ENCODE data around the gene SLC7A14.

SLC7A14 gene

DNA sequence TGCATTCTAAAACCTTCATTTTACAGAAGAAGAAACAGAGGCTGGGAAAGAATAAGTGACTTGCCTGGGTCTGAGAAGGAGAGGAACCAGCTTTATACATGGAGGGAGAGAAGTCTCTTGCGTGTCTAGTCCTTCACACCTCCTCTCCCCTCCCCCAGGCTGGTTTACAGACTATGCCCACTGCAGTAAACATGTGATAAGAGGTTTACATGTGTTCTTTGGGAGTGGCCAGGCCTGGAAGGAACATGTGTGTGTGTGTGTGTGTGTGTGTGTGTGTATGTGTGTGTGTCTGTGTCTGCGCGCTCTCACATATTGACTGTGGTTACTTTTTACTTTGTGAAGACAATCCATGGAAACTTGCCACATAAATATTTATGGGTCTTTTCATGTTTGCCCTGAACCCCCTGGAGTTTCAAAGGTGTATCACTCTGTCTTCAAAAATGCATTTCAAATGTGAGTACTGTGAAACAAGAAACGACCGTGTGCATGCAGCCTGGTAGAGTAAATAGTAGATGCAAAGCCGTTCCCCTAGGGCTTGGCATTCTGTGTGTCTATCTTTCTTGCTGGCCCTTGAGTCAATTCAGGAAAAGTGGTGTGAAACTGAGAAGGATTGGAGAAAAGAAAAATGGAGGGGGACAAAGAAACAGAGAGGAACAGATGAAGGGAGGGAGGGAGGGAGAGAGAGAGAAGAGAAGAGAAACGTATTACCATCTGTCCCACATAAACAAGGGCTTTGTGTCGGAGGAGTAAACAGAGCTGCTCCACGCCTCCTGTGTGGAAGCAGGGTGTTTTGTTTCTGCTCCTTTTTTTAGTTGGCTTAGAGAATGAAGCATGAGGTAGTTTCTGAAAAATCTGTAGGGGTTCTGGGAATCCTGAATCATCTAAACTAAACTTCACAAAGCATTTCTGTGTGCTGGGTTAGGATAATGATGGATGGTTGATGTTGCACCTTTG lies 115.5 kb downstream of the SLC7A14 start:
- DNase-seq (ENCODE audit: low spot score), result no peak

DNA sequence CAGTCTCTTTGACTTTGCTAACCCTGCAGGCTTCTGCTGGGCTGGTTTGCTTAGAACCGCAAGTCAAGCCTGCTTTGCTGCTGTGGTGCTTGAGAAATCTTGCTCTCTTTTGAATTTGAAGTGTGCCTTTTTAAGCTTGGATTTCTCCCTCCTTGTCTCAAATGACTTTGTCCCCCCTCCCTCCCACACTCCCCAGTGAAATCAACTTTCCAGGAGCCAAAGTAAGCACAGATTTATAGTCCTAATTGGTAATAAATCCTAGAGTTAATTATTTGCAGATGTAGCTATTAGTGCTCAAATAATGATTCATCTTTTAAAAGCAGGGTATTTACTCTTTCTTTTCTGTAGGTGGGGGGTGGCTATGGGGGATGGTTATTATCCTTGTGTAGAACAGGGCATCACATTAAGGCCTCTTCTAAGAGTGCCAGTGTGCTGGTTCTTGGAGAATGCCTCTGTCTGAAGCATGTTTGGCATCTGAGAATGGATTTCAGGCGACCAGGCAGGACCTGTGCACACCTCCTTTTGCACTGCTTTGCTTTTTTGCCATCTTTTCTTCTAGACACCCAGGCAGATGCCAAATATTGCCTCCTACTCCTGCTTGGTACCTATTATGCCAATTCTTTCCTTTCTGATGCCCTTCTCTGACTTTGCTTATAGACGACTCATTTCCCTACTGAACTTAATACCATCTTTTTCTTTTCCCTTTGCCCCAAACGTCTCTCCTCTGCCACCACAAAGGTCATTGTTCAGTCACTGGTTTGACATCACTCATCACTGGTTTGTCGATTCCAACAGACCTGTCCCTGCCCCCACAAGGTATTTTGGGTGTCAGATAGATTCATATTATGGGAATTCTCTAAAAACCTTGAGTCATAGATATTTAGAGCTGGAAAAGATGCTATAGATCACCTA lies 116.5 kb downstream of the SLC7A14 start:
- DNase-seq (ENCODE audit: low spot score), result peak; percentile 51

DNA sequence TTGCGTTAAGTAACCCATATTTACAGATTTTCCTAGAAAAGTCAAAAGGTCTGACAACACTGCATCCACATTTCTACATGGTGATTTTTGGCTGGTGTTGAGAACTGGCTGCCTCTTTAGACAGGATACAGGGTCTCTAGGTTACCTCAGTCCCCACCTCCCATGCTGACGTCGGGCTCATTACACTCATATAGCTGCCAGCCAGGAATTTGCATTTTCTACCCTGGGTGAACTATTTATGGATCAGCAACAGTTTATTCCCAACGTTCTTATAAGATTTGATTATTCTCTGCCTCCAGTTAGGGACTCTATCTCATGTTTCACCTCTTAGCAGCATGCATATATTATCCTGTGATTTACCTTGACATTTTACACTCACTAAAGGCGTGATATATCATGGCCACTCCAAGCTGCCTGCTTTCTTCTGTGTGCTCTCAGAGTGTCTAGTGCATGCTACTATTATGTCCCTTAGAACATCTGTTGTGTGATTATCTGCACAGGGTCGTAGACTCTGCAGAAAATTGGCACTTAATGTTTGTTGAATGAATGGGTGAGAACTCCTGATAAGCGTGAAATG lies 118.2 kb downstream of the SLC7A14 start:
- no peak for DNase-seq (ENCODE audit: low spot score)

DNA sequence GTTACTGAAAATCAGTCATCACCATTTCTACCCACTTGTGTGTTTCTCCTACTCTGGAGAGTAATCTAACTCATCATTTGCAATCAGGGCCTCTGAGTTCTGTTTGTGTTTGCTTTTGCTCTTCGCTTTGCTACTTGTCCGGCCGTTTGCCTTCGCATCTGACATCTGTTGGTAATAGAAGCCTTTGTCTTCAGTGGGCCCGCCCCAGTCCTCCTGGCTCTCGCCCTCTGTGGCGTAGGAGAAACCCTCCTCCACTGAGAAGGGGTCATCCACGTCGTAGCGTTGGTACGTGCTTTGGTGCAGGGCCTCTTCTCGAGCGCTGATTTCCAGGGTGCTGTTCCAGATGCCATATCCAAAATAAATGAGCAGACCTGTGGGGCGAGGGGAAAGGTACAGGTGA lies 118.9 kb downstream of the SLC7A14 start:
- DNase-seq (ENCODE audit: low spot score), result no peak

DNA sequence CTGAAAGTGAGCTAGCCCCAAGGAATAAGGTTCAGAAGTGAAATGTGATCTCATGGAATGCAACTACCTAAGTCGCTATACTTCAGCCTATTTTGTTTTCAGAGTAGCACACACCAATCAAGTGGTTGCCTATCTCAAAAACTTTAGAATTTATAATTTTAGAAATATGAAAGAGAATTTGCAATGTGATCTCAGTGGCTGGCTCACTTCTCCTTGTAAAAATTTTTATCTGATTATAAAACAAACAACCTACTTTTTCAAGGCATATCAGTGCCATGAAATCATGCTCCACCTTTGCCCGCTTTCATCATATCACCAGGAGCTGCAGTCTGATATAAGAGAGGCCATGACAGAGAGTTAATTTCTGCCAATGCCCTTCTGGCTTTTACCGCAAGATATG lies 119.9 kb downstream of the SLC7A14 start:
- DNase-seq (ENCODE audit: low spot score), result no peak

DNA sequence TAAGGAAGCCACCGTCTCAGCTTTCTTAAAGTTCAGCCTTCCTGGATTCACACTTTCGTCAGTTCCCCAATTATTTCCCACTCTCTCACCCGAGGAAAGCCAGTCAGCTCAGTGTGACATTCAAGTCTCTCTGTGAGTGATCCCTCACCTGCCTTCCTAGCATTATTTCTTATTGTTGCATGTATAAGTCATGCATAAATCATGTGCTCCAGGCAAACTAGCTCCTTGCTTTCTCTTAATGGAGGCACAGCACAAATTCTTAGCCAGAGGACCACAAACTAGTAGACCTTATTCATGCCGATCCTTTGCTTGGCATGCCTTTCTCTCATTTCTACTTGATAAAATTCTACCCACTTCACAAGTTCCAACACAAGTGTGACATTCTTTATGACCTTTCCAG lies 122.9 kb downstream of the SLC7A14 start:
- no peak for DNase-seq (ENCODE audit: low spot score)

DNA sequence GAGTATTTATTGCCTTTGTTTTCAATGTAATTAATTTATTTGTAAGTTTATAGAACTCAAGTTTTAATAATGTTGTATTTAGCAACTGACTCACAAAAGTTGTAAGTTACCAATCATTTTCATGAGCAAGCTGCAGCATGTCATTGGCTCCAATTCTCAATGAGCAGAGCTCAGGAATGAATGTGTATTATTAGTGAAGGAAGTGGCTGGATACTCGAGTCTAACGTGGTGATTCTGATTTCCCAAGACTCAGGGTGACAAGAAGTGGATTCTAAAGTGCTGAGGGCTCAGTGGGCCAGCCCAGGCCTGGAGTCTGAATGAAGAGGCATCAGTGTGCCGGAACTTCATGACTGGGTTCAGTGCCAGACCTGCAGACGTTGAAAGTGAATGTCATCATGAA lies 127.6 kb downstream of the SLC7A14 start:
- DNase-seq (ENCODE audit: low spot score), result no peak

DNA sequence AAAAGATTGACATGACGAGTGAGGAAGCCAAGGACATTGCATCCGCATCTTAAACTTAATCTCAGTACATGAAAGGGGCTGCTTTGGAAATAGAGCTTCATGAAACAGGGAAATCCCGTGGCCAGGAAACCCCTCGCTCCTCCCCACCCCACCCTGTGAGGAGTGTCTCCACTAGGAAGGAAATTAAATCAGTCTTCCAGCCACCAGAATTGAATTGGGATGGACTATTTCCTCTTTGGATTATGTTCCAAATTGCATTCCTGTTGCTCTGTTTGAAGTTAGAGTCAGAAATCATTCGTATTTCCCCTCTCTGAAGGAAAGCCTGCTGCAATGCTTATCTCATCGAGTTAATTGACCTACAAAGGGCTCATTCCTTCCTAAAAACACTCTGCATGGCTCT lies 131.4 kb downstream of the SLC7A14 start:
- no peak for DNase-seq (ENCODE audit: low spot score)

DNA sequence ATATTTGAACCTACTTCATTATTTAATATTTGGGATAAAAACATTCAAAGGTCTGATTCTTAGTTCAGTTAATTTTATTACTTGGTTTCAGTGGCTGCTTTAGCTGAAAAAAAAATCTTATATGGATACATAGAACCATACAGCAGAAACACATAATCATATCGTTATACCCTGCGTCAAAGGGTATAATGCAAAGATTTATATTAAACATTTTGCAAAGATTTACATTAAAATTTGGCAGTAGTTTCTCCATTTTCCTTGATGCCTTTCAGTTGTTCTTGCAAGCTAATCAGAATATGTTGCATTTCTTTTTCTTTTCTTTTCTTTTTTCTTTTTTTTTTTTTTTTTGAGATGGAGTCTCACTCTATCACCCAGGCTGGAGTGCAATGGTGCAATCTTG lies 135.8 kb downstream of the SLC7A14 start:
- no peak for DNase-seq (ENCODE audit: low spot score)

DNA sequence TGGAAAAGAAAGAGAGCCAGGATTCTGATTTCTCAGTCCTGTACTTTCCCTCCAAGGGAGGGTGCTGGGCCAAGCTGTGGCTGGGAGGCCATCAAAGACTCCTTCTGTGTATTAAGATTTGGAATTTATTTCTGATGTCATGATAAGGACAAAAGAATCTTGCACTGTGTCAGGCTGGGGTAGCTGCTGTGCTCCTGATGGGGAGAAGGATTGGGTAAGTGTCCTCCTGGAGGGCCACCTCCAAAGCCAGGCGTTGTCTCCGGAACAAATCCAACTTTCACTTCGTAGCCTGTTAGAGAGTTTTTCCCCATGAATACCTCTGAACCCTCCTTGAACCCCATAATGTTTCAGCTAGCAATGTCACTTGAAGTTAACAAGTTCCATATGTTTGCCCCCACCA lies 137.3 kb downstream of the SLC7A14 start:
- no peak for DNase-seq (ENCODE audit: low spot score)

DNA sequence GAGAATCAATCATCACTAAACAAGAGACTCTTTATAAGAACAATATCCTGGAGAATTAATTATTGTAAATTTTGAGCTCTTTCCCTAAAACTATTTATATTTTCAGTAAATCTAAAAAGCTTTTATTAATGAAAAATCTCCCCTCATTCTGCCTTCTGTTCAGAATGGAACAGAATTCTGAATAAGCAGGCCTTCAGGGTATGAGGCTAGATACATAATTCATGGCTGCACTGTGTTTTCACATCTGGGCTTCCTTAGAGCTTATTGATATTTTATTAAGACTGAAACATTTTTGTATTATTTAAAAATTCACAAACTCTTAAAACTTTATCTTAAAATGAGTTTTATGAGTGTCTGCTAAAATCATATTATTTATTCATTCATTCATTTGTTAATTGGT lies 142.4 kb downstream of the SLC7A14 start:
- DNase-seq (ENCODE audit: low spot score), result no peak

DNA sequence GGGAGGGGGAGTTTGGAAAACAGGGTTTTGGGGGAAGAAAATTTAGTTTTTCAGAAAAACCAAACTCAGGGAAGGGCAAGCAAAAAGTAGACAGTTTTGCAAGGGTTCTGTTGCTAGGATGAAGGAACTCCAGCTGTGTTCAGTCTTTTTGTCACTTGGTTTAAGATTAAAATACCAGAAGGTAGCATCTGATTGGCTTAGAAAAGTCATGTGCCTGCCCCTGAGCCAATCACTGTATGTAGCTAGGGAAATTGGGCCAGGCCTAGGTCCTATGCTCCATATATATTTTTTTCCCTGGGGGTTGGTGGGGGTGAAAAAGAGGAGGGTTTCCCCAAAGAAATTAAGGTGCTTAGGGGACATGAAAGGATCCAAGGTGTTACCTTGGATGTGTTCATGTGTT lies 142.9 kb downstream of the SLC7A14 start:
- DNase-seq (ENCODE audit: low spot score), result no peak

DNA sequence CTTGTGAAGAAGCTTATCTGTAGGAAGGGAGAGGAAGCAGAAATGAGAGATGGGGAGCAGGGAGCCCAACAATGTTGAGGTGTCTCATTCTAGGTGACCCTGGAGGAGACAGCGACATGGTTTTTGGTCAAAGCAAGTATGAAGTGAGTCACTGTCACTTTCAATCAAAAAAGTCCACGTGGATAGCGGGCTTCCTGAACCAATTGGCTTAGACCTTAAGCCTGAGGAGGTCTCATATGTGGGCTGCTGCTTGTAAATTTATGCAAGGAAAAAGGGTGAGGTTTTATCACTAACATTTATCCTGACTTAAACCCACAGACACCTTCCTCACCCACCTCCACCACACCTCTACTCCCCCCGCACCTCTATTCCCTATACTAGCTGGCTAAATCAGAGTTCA lies 144.5 kb downstream of the SLC7A14 start:
- DNase-seq (ENCODE audit: low spot score), result no peak

DNA sequence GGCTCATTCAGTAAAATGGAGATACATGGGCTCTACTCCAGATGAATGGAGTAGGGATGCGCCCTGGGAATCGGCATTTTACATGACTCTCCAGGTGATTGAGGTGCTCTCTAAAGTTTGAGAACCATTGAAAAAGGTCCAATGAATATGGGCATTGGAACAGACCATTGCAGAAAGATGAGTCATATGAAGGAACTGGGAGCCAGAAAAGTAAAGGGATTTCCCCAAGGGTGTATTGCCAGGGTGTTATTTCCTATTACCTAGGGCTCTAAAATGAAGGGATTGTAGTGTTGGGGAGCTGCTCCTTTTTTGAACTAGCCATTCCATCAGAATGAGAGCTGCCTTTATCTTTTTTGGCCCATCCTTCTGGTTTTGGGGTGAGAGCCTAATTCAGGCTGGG lies 145.5 kb downstream of the SLC7A14 start:
- peak; percentile 74 for DNase-seq (ENCODE audit: low spot score)

DNA sequence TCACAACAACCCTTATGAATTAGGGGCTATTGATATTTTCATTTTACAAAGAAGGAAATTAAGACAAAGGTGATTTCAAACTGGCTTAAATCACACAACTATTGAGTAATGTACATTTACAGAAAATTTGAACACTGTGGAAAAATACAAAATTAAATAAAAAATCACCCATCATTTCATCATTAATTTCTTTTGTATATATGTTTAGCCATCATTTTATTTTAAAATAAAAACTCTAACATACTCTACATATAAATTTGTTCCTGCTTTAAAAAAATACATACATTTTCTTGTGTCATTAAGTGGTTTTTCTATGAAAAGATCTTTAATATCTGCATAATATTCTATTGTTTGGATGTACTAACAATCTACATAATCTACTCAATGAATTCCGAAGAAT lies 147.0 kb downstream of the SLC7A14 start:
- DNase-seq (ENCODE audit: low spot score), result no peak

DNA sequence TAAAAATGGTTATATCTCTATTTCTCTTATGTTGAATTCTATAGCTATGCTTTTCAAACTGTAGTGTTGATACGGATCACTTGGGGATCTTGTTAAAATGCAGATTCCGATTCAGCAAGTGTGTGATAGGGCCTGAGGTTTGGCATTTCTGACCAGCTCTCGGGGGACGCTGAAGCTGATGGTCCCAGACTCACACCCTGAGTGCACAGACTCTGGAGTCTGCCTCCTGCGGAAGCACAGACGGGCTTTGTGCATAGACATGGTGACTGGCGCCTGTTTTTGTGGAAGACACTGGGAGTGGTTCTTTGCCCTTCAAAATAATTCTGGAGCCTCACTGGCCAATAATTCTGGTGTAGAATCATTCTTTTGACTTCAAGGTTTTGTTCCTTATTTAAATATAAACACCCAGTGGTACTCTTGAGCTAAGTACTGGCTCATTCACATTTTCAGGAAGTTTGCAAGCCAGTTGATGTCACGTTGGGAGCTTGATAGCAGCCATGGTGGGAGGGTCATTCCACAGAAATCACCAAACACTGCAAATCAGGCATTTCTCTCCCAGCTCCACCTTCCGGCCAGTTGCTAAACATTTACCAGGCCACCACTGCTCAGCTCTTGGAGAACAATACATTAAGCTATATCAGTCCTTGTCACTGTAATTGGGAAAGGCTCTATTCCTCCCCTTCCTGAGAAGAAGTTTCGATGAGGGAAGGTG lies 148.0 kb downstream of the SLC7A14 start:
- peak; percentile 20 for DNase-seq (ENCODE audit: low spot score)

DNA sequence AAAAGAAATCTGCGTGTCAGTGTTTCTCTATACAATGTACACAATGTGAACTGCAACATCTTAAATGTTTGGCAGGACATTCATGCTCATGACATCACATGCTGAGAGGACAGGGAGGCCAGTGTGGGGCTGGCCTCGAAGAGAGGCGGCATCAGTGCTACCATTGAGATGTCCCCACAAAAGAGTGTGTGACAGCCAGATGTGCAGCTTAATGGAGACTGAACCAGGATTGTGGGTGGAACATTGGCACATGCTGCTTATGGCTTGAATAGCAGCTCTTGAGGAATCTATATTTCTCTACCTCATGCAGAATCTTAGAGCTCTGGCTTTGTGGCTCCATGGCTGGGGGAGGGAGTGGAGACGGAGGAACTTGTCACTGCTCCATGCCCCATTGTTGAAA lies 148.7 kb downstream of the SLC7A14 start:
- no peak for DNase-seq (ENCODE audit: low spot score)

DNA sequence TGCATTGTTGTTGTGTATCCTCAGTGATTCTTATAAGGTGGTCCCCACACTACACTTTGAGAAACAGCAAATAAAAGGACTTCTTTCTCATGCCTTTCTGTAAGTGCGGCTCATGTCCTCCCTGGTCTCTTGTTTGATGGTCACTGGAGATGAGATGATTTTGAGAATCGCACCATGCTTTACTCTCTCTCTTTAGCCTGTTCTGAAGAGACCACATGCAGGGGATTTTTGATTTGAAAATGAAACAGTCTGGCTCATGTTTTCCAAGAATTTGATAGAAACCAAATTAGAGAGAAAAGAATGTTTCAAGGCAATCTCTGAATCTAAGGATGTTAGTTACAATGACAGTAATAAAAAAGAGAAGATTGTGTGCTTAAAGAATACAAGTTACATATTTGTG lies 149.2 kb downstream of the SLC7A14 start:
- no peak for DNase-seq (ENCODE audit: low spot score)

DNA sequence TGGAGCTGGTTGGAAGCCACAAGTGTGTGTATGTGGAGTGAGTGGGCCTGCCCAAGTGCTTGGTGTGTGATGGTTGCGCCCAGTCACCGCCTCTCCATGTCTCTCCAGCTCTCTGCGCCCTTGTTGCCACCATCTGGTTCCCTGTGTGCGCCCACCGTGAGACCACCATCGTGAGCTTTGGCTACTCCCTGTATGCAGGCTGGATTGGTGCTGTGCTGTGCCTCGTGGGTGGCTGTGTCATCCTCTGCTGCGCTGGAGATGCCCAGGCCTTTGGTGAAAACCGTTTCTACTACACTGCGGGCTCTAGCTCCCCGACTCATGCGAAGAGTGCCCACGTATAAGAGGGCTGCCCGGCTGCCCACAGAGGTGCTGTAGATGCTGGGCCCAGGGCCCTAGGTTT lies 153.5 kb downstream of the SLC7A14 start:
- DNase-seq (ENCODE audit: low spot score), result no peak

DNA sequence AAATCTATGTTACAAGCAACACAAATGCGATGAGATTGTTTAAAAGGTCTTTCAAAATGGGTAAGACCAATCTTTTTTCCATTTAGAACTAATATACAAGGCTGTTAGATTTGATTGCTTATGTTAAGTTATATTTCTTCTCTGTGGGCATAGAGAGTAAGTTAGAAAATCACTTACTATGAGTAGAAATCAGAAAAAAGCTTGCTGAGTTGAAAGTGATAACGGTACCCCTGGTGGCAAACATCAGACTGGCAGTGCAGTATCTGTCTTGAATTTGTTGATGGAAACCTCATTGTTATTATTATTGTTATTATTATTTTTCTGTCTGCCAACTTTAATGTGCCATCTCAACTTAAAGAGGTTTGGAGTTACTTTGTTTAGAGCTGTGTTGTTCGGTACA lies 154.8 kb downstream of the SLC7A14 start:
- no peak for DNase-seq (ENCODE audit: low spot score)

DNA sequence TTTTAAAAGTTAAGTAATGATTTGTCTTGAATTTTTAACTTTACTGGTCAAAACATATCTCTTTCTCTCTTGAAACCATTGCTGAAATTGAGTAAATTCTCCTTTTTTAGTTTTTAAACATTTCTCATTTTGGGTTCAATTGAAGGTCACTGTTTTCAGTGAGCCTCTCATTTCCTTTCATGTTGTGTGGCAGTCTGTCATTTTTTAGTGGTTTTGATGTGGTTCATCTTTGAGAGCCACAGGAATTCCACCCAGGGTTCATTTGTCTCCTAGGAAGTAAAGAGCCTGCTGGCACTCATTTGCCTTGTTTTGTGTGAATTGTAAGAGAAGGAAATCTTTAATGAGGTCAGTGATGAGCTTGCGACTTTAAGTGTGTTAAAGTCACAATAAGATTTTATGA lies 156.8 kb downstream of the SLC7A14 start:
- peak; percentile 74 for DNase-seq (ENCODE audit: low spot score)

DNA sequence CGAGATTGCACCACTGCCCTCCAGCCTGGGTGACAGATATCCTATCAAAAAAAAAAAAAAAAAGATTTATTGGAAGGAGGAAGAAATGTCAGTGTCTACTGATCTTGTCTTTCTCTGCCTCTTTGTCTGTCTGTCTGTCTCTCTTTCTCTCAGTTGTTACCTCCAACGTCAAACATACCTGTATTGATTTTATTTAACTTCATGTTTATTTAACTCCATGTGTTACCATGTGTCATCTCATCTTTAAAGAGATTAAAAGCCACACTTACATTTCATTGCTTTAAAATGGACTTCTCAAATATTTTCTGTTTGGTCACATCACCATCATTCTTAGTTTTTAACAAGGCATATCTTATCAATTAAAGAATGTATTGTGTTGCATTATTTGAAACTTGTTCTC lies 157.8 kb downstream of the SLC7A14 start:
- DNase-seq (ENCODE audit: low spot score), result no peak
